OCI-LY7 (cell line): ENCODE data around the gene ALOXE3. TPM values are rescaled to one million over a fixed set of nuclear protein-coding genes. Genes with fewer than 3 reads are reported as not detected.

Experiments used
- BruUV-seq: library from RNA; stranded (reverse); fragments of 400-500 nt; replicated peaks from 2 replicates; lab custom pipeline; 2021; lab: Mats Ljungman, UMichigan
- CTCF ChIA-PET: fragments of 300-600 bp; sonication (Branson Sonifier 250); formaldehyde crosslinking; loops from one replicate; lab custom pipeline; 2022; ENCODE audit warnings: antibody characterized with exemption; ENCODE audit not compliant: unreplicated experiment; lab: Charles Lee
- POLR2A ChIA-PET: fragments of 300-600 bp; sonication (Branson Sonifier 250); formaldehyde crosslinking; loops from one replicate; lab custom pipeline; 2022; ENCODE audit warnings: antibody characterized with exemption; lab: Charles Lee
- DNase-seq: peaks from one replicate; pipeline ENCODE4 v3.0.0-alpha.2; 2015; ENCODE audit warnings: low spot score
- H2AFZ ChIP-seq: fragments of 200-600 bp; sonication (generic), shearing (Covaris generic); 2 replicates; pipeline ENCODE4 v1.6.1; 2014; ENCODE audit warnings: mild to moderate bottlenecking, antibody characterized with exemption, low read length, moderate library complexity
- H3K27ac ChIP-seq: fragments of 200-600 bp; sonication (generic); 2 replicates; pipeline ENCODE4 v1.5.1; 2014; ENCODE audit warnings: mixed run types, low read depth, mild to moderate bottlenecking, moderate library complexity, low read length, inconsistent platforms; ENCODE audit not compliant: poor library complexity, severe bottlenecking
- H3K36me3 ChIP-seq: fragments of 200-600 bp; sonication (generic); 2 replicates; pipeline ENCODE4 v1.6.1; 2014; ENCODE audit warnings: mild to moderate bottlenecking, antibody characterized with exemption, low read length, moderate library complexity, mixed read lengths; ENCODE audit not compliant: insufficient read depth
- H3K4me1 ChIP-seq: fragments of 200-600 bp; sonication (generic); 2 replicates; pipeline ENCODE4 v1.5.1; 2014; ENCODE audit warnings: mild to moderate bottlenecking, low read length; ENCODE audit not compliant: insufficient read depth, poor library complexity, severe bottlenecking
- H3K4me2 ChIP-seq: fragments of 200-600 bp; sonication (generic); 2 replicates; pipeline ENCODE4 v1.6.1; 2014; ENCODE audit warnings: mild to moderate bottlenecking, low read length
- H3K4me3 ChIP-seq: fragments of 200-600 bp; sonication (generic); 2 replicates; pipeline ENCODE4 v1.5.1; 2014; ENCODE audit warnings: mild to moderate bottlenecking, low read depth, low read length; ENCODE audit not compliant: poor library complexity, severe bottlenecking
- H3K79me2 ChIP-seq: fragments of 200-600 bp; sonication (generic); 2 replicates; pipeline ENCODE4 v1.6.1; 2016; ENCODE audit warnings: low read depth, mild to moderate bottlenecking, low read length, moderate library complexity, mixed read lengths; ENCODE audit not compliant: insufficient read depth
- H3K9me2 ChIP-seq: fragments of 200-600 bp; sonication (generic); 2 replicates; pipeline ENCODE4 v1.6.1; 2016; ENCODE audit warnings: mild to moderate bottlenecking, low read length, mixed read lengths; ENCODE audit not compliant: insufficient read depth
- H3K9me3 ChIP-seq: fragments of 200-600 bp; sonication (generic); 2 replicates; pipeline ENCODE4 v1.6.1; 2014; ENCODE audit warnings: mild to moderate bottlenecking, mixed run types, low read length, mixed read lengths
- H4K20me1 ChIP-seq: fragments of 200-600 bp; sonication (generic); 2 replicates; pipeline ENCODE4 v1.6.1; 2014; ENCODE audit warnings: mild to moderate bottlenecking, antibody characterized with exemption, low read length, moderate library complexity, mixed read lengths; ENCODE audit not compliant: insufficient read depth
- CTCF ChIP-seq: fragments of 200-600 bp; sonication (generic); conservative IDR thresholded peaks from 2 replicates; pipeline ENCODE4 v1.5.1; 2014; ENCODE audit warnings: mild to moderate bottlenecking, antibody characterized with exemption, low read length, moderate library complexity, mixed read lengths
- EZH2phosphoT487 ChIP-seq: fragments of 200-600 bp; sonication (generic); IDR thresholded peaks from 2 replicates; pipeline ENCODE4 v1.6.1; 2018; ENCODE audit warnings: low read depth, borderline replicate concordance, mild to moderate bottlenecking, mixed run types, antibody characterized with exemption, low read length, moderate library complexity, mixed read lengths
- intact Hi-C: fragments of 100-400 bp; cut with micrococcal nuclease; formaldehyde crosslinking; loops from one replicate; pipeline ENCODE4 v1.10.0; 2022; ENCODE audit not compliant: unreplicated experiment
- total RNA-seq, 2 experiments: library from RNA; depleted of rRNA in 1 of 2; stranded (reverse); fragments of >200 nt in 1 of 2; shearing (Covaris generic) in 1 of 2; gene quantifications; 2 replicates each; pipeline ENCODE4 v1.2.3, GENCODE V29; 2014 to 2022

The ALOXE3 gene
- total RNA-seq, 2 experiments from 2014 or later: 0.10 TPM; not detected in 1

- TF ChIP-seq CTCF (no peak), EZH2phosphoT487 (no peak)
- no TSS peak for BruUV-seq
- H2AFZ ChIP-seq: no peak overlapping the region
- no peaks in the 10 kb centered on the region for H3K9me3 ChIP-seq
- no peak overlapping the region for H3K27ac ChIP-seq
- ChIA-PET POLR2A (interaction anchor here (1.2 to 1.4 kb wide), 2 partner anchors 15 to 23 kb away, joined by 3 read pairs; no protein-coding TSS in a partner anchor), CTCF (no interaction called here)
- H3K4me1 ChIP-seq: peaks cover 12% of the 10 kb centered on the region
- DNase-seq: no peak
- intact Hi-C loops: no loop called here
- H3K79me2 ChIP-seq: no peaks in the 10 kb centered on the region
- no peak overlapping the region for H3K4me2 ChIP-seq
- H3K36me3 ChIP-seq: no peaks in the 10 kb centered on the region
- no peaks in the 10 kb centered on the region for H4K20me1 ChIP-seq
- H3K4me3 ChIP-seq: no peak overlapping the region
- no peaks in the 10 kb centered on the region for H3K9me2 ChIP-seq
These were observed 15.1 kb upstream of the ALOXE3 start for GRCh38 chr17:8133399-8133798.

- Histone ChIP-seq H3K4me2 (no peak overlapping the region), H3K9me3 (no peaks in the 10 kb centered on the region), H2AFZ (no peak overlapping the region), H3K79me2 (no peaks in the 10 kb centered on the region), H3K4me1 (peaks cover 4% of the 10 kb centered on the region), H3K9me2 (no peaks in the 10 kb centered on the region), H3K36me3 (no peaks in the 10 kb centered on the region), H4K20me1 (no peaks in the 10 kb centered on the region), H3K27ac (no peak overlapping the region), H3K4me3 (no peak overlapping the region)
- ChIA-PET CTCF (no interaction called here), POLR2A (interaction anchor here (0.6 to 1.4 kb wide), 2 partner anchors 9 to 24 kb away, joined by 3 read pairs; no protein-coding TSS in a partner anchor)
- BruUV-seq: no TSS peak
- intact Hi-C loops: no loop called here
- DNase-seq: no peak
- TF ChIP-seq EZH2phosphoT487 (no peak), CTCF (no peak)
These were observed 13.6 kb upstream of the ALOXE3 start for GRCh38 chr17:8131844-8132441.

GRCh38 chr17:8128125-8128784, 9.9 kb upstream of the ALOXE3 start:
- CTCF ChIA-PET: no interaction called here
- H2AFZ ChIP-seq: no peak overlapping the region
- no peak overlapping the region for H3K27ac ChIP-seq
- no peaks in the 10 kb centered on the region for H3K79me2 ChIP-seq
- no peaks in the 10 kb centered on the region for H3K9me2 ChIP-seq
- H4K20me1 ChIP-seq: 0 out of 2 replicates have a peak, but pooled peaks cover 3% of the 10 kb centered on the region
- H3K4me3 ChIP-seq: no peak overlapping the region
- H3K36me3 ChIP-seq: no peaks in the 10 kb centered on the region
- intact Hi-C loops: no loop called here
- POLR2A ChIA-PET: no interaction called here
- no peak for TF ChIP-seq EZH2phosphoT487
- TF ChIP-seq CTCF: no peak
- H3K4me1 ChIP-seq: peaks cover 29% of the 10 kb centered on the region
- no TSS peak for BruUV-seq
- no peaks in the 10 kb centered on the region for H3K9me3 ChIP-seq
- no peak overlapping the region for H3K4me2 ChIP-seq
- DNase-seq: no peak
